ENCODE data around the gene CDH4. TPM values are rescaled to one million over a fixed set of nuclear protein-coding genes. Genes with fewer than 3 reads are reported as not detected.

CDH4 gene
- total and polyA plus RNA-seq, 2 of the 13 experiments (the other 11 are each of a cell fraction or from before 2014, with no cell fraction given): not detected

DNA sequence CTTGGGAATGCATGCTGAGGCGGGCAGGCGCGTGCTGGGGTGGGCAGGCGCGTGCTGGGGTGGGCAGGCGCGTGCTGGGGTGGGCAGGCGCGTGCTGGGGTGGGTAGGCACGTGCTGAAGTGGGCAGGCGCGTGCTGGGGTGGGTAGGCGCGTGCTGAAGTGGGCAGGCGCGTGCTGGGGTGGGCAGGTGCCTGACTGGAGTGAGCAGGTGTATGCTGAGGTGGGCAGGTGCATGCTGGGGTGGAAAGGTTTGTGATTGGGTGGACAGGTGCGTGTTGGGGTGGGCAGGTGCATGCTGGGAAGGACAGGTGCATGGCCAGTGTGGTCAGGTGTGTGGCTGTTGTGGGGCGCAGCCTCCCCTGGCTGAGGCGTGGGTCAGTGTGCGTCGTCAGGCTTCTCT, 404.1 kb downstream of the CDH4 start:
- POLR2A ChIA-PET: no interaction called here
- Histone ChIP-seq H3K27me3 (ENCODE audit: control insufficient read depth in 1 of 2, insufficient read depth in 2 of 2, low read length in 2 of 2) (peaks cover 9 to 68% of the 10 kb centered on the region in 2 experiments), H3K36me3 (replicated peaks in 1 of 2; ENCODE audit: control insufficient read depth in 1 of 2, insufficient read depth in 2 of 2, low read length in 2 of 2) (no peaks in the 10 kb centered on the region), H3K4me2 (ENCODE audit: low read depth, low read length) (no peak overlapping the region), H3K9ac (ENCODE audit: insufficient read depth, low read depth, low read length) (no peak overlapping the region), H3K4me1 (ENCODE audit: insufficient read depth, low read length) (no peaks in the 10 kb centered on the region), H3K79me2 (ENCODE audit: insufficient read depth, low read length) (no peaks in the 10 kb centered on the region), H3K4me3 (replicated peaks in 1 of 3; ENCODE audit: insufficient read depth in 1 of 3, low read depth in 2 of 3, low read length in 3 of 3) (no peak overlapping the region), H3K27ac (ENCODE audit: extremely low read length, insufficient read depth, low read length) (no peak overlapping the region), H4K20me1 (ENCODE audit: insufficient read depth, low read length) (no peaks in the 10 kb centered on the region; the same call in 1 of the 2 replicates), H2AFZ (ENCODE audit: low read length) (no peak overlapping the region), H3K9me3 (ENCODE audit: low read length) (no peaks in the 10 kb centered on the region)
- no TSS peak for BruUV-seq (replicated peaks)
- in situ Hi-C loops (cut with HindIII; ENCODE audit: extremely low pct_ligation_motif_present, low pct_unique_long_range_greater_than_20kb): no loop called here
- ATAC-seq: no peak
- 6% methylated on average over 21 of the region's 21 CpGs for WGBS (ENCODE audit: low lambda C conversion rate)
- intact Hi-C loops (cut with micrococcal nuclease; ENCODE audit: unreplicated experiment): no loop called here
- DNase-seq (ENCODE audit: low spot score): no peak
- CTCF ChIA-PET (ENCODE audit: low intra/inter-chr PET ratio, low total read pairs): no interaction called here
- no peak for FAIRE-seq
- TF ChIP-seq MNT (IDR thresholded peaks at IDR 0.05) (peak; percentile 17; the same call in 1 of the 2 replicates), UBTF (CRISPR knock-in tag; IDR thresholded peaks at IDR 0.05) (no peak)

- H3K9ac ChIP-seq (ENCODE audit: insufficient read depth, low read depth, low read length): no peak overlapping the region
- H3K27ac ChIP-seq (ENCODE audit: extremely low read length, insufficient read depth, low read length): no peak overlapping the region
- ATAC-seq (no peak), DNase-seq (ENCODE audit: low spot score) (no peak), FAIRE-seq (no peak)
- no peak overlapping the region for H3K4me3 ChIP-seq (replicated peaks in 1 of 3; ENCODE audit: insufficient read depth in 1 of 3, low read depth in 2 of 3, low read length in 3 of 3)
- in situ Hi-C loops (cut with HindIII; ENCODE audit: extremely low pct_ligation_motif_present, low pct_unique_long_range_greater_than_20kb): no loop called here
- 17% methylated on average over 15 of the region's 15 CpGs for WGBS (ENCODE audit: low lambda C conversion rate)
- no TSS peak for BruUV-seq (replicated peaks)
- H3K79me2 ChIP-seq (ENCODE audit: insufficient read depth, low read length): no peaks in the 10 kb centered on the region
- TF ChIP-seq, protein P1, sequence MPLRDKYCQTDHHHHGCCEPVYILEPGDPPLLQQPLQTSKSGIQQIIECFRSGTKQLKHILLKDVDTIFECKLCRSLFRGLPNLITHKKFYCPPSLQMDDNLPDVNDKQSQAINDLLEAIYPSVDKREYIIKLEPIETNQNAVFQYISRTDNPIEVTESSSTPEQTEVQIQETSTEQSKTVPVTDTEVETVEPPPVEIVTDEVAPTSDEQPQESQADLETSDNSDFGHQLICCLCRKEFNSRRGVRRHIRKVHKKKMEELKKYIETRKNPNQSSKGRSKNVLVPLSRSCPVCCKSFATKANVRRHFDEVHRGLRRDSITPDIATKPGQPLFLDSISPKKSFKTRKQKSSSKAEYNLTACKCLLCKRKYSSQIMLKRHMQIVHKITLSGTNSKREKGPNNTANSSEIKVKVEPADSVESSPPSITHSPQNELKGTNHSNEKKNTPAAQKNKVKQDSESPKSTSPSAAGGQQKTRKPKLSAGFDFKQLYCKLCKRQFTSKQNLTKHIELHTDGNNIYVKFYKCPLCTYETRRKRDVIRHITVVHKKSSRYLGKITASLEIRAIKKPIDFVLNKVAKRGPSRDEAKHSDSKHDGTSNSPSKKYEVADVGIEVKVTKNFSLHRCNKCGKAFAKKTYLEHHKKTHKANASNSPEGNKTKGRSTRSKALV (CRISPR knock-in tag; IDR thresholded peaks at IDR 0.05): no peak
- no peak for TF ChIP-seq ZNF570 (CRISPR knock-in tag; IDR thresholded peaks at IDR 0.05; ENCODE audit: borderline replicate concordance)
- peak; percentile 81 for TF ChIP-seq CREB1 (IDR thresholded peaks at IDR 0.05)
- TF ChIP-seq CREB1 (CRISPR knock-in tag; IDR thresholded peaks at IDR 0.05): no peak
- no peaks in the 10 kb centered on the region for H3K4me1 ChIP-seq (ENCODE audit: insufficient read depth, low read length)
- CTCF ChIA-PET (ENCODE audit: low intra/inter-chr PET ratio, low total read pairs): no interaction called here
- no peak overlapping the region for H2AFZ ChIP-seq (ENCODE audit: low read length)
- no peaks in the 10 kb centered on the region; the same call in 1 of the 2 replicates for H4K20me1 ChIP-seq (ENCODE audit: insufficient read depth, low read length)
- H3K4me2 ChIP-seq (ENCODE audit: low read depth, low read length): no peak overlapping the region
- POLR2A ChIA-PET: no interaction called here
- no peaks in the 10 kb centered on the region for H3K36me3 ChIP-seq (replicated peaks in 1 of 2; ENCODE audit: control insufficient read depth in 1 of 2, insufficient read depth in 2 of 2, low read length in 2 of 2)
- H3K27me3 ChIP-seq (ENCODE audit: control insufficient read depth in 1 of 2, insufficient read depth in 2 of 2, low read length in 2 of 2): peaks cover 6 to 71% of the 10 kb centered on the region in 2 experiments; a peak in 4 of 5 replicates
- H3K9me3 ChIP-seq (ENCODE audit: low read length): no peaks in the 10 kb centered on the region
- intact Hi-C loops (cut with micrococcal nuclease; ENCODE audit: unreplicated experiment): no loop called here
Measured at GRCh38 chr20:61657721-61658377, 405.8 kb downstream of the CDH4 start.

Measured in HepG2 (cell line).